Measurements from ENCODE around the gene ITPK1. TPM values are rescaled to one million over a fixed set of nuclear protein-coding genes. Genes with fewer than 3 reads are reported as not detected.
"Not testable (repeated sequence)": the region's sequence is repeated elsewhere in the genome, so short reads cannot be mapped to it uniquely, and the experiment has no call there.

The ITPK1 gene
- total RNA-seq, 1 donor from 2014 or later, result 30.5 TPM

GRCh38 chr14:93146119-93146518, 30.4 kb upstream of the ITPK1 start:
- Mint-ChIP-seq H3K4me3 (no peak overlapping the region), H3K27ac (no peak overlapping the region), H3K36me3 (no peaks in the 10 kb centered on the region), H3K4me1 (peaks cover 7% of the 10 kb centered on the region), H3K27me3 (ENCODE audit: low read depth) (peaks cover 5% of the 10 kb centered on the region), H3K9me3 (no peaks in the 10 kb centered on the region)
- no peak for DNase-seq (ENCODE audit: low spot score in 2 of 2, unreplicated experiment in 2 of 2)
- no peak for TF ChIP-seq CTCF (IDR thresholded peaks at IDR 0.05; ENCODE audit: unreplicated experiment)

- Mint-ChIP-seq H3K27ac (no peak overlapping the region), H3K9me3 (no peaks in the 10 kb centered on the region), H3K4me1 (peaks cover 2% of the 10 kb centered on the region), H3K4me3 (no peak overlapping the region), H3K36me3 (no peaks in the 10 kb centered on the region), H3K27me3 (ENCODE audit: low read depth) (no peaks in the 10 kb centered on the region)
- TF ChIP-seq CTCF (IDR thresholded peaks at IDR 0.05; ENCODE audit: unreplicated experiment), result no peak
- DNase-seq (ENCODE audit: low spot score in 2 of 2, unreplicated experiment in 2 of 2), result no peak
These were observed 27.3 kb upstream of the ITPK1 start for GRCh38 chr14:93142854-93143652.

- Mint-ChIP-seq H3K27me3 (ENCODE audit: low read depth) (no peaks in the 10 kb centered on the region), H3K4me3 (no peak overlapping the region), H3K36me3 (no peaks in the 10 kb centered on the region), H3K9me3 (no peaks in the 10 kb centered on the region), H3K4me1 (peaks cover 5% of the 10 kb centered on the region), H3K27ac (no peak overlapping the region)
- TF ChIP-seq CTCF (IDR thresholded peaks at IDR 0.05; ENCODE audit: unreplicated experiment), result no peak
- DNase-seq (ENCODE audit: low spot score in 2 of 2, unreplicated experiment in 2 of 2), result peak in 1 of 2 experiments; percentile 42
These were observed 22.1 kb upstream of the ITPK1 start for GRCh38 chr14:93137864-93138263.

- H3K4me1 Mint-ChIP-seq; H3K27ac Mint-ChIP-seq; DNase-seq (ENCODE audit: low spot score in 2 of 2, unreplicated experiment in 2 of 2); H3K4me3 Mint-ChIP-seq; H3K36me3 Mint-ChIP-seq; H3K27me3 Mint-ChIP-seq (ENCODE audit: low read depth); H3K9me3 Mint-ChIP-seq: not testable (repeated sequence)
These were observed 20.8 kb upstream of the ITPK1 start for GRCh38 chr14:93136508-93136907.

GRCh38 chr14:93136009-93136408, 20.3 kb upstream of the ITPK1 start:
- no peak for DNase-seq (ENCODE audit: low spot score in 2 of 2, unreplicated experiment in 2 of 2)
- no peaks in the 10 kb centered on the region for H3K9me3 Mint-ChIP-seq
- no peak overlapping the region for H3K4me3 Mint-ChIP-seq
- no peaks in the 10 kb centered on the region for H3K36me3 Mint-ChIP-seq
- H3K27me3 Mint-ChIP-seq (ENCODE audit: low read depth), result no peaks in the 10 kb centered on the region
- H3K4me1 Mint-ChIP-seq, result peaks cover 5% of the 10 kb centered on the region
- no peak for TF ChIP-seq CTCF (IDR thresholded peaks at IDR 0.05; ENCODE audit: unreplicated experiment)
- H3K27ac Mint-ChIP-seq, result no peak overlapping the region

- DNase-seq (ENCODE audit: low spot score in 2 of 2, unreplicated experiment in 2 of 2), result no peak
- Mint-ChIP-seq H3K36me3 (no peaks in the 10 kb centered on the region), H3K27me3 (ENCODE audit: low read depth) (no peaks in the 10 kb centered on the region), H3K4me1 (peaks cover 5% of the 10 kb centered on the region), H3K27ac (no peak overlapping the region), H3K9me3 (no peaks in the 10 kb centered on the region), H3K4me3 (no peak overlapping the region)
- TF ChIP-seq CTCF (IDR thresholded peaks at IDR 0.05; ENCODE audit: unreplicated experiment), result no peak
These were observed 19.7 kb upstream of the ITPK1 start for GRCh38 chr14:93135399-93135798.

All from mesothelial cell of epicardium (in vitro differentiated cells).